Liver (tissue), 9 donors: ENCODE data around the gene ZNF566. TPM values are rescaled to one million over a fixed set of nuclear protein-coding genes. Genes with fewer than 3 reads are reported as not detected.

Experiments
- DNase-seq: peaks from one replicate; pipeline ENCODE4 v3.0.0-alpha.2; 2017; ENCODE audit warnings: low spot score
- H3K27ac ChIP-seq, 2 donors: one replicate each; pipeline ENCODE4 v1.7.0; 2013; ENCODE audit warnings: inconsistent platforms in 2 of 2, low read length in 2 of 2, control low read depth in 1 of 2, low read depth in 1 of 2, mild to moderate bottlenecking in 1 of 2
- H3K27me3 ChIP-seq, 4 donors: one replicate each; pipeline versions ENCODE4 v1.6.1 to v1.7.0; 2013; ENCODE audit warnings: low read length in 3 of 4, inconsistent platforms in 1 of 4, mild to moderate bottlenecking in 1 of 4, moderate library complexity in 1 of 4; ENCODE audit not compliant: control insufficient read depth in 4 of 4, insufficient read depth in 4 of 4
- H3K36me3 ChIP-seq, 4 donors: one replicate each; pipeline versions ENCODE4 v1.6.1 to v1.7.0; 2013; ENCODE audit warnings: low read length in 3 of 4, mild to moderate bottlenecking in 3 of 4, low read depth in 1 of 4, moderate library complexity in 1 of 4; ENCODE audit not compliant: control insufficient read depth in 4 of 4, insufficient read depth in 3 of 4
- H3K4me1 ChIP-seq, 4 donors: one replicate each; pipeline versions ENCODE4 v1.6.1 to v1.7.0; 2013; ENCODE audit warnings: low read length in 3 of 4, mild to moderate bottlenecking in 3 of 4, moderate library complexity in 1 of 4; ENCODE audit not compliant: control insufficient read depth in 4 of 4, insufficient read depth in 4 of 4
- H3K4me3 ChIP-seq, 3 donors: one replicate each; pipeline versions ENCODE4 v1.6.1 to v1.7.0; 2013; ENCODE audit warnings: low read length in 3 of 3, control low read depth in 1 of 3, low read depth in 1 of 3, mild to moderate bottlenecking in 1 of 3
- H3K9ac ChIP-seq, 2 donors: one replicate each; pipeline ENCODE4 v1.7.0; 2013; ENCODE audit warnings: low read length in 2 of 2, mild to moderate bottlenecking in 2 of 2, moderate library complexity in 2 of 2, control low read depth in 1 of 2, low read depth in 1 of 2
- H3K9me3 ChIP-seq, 4 donors: one replicate each; pipeline versions ENCODE4 v1.6.1 to v1.7.0; 2013; ENCODE audit warnings: low read length in 3 of 4; ENCODE audit not compliant: control insufficient read depth in 4 of 4
- FOXA1 ChIP-seq: IDR thresholded peaks from 2 replicates; pipeline ENCODE4 v1.6.1; 2016; ENCODE audit warnings: antibody characterized with exemption
- FOXA2 ChIP-seq: IDR thresholded peaks from 2 replicates; pipeline ENCODE4 v1.6.1; 2016; ENCODE audit warnings: antibody characterized with exemption
- GABPA ChIP-seq, 2 donors: IDR thresholded peaks in 1 of 2; conservative IDR thresholded peaks in 1 of 2; 2 replicates each; pipeline ENCODE4 v1.6.1; 2016; ENCODE audit warnings: antibody characterized with exemption in 2 of 2, mild to moderate bottlenecking in 1 of 2, moderate library complexity in 1 of 2
- JUND ChIP-seq, 2 donors: IDR thresholded peaks; 2 replicates each; pipeline ENCODE4 v1.6.1; 2016; ENCODE audit warnings: antibody characterized with exemption in 2 of 2
- NR2F2 ChIP-seq: IDR thresholded peaks from 2 replicates; pipeline ENCODE4 v1.6.1; 2016; ENCODE audit warnings: antibody characterized with exemption
- RAD21 ChIP-seq, 2 donors: IDR thresholded peaks; 2 replicates each; pipeline ENCODE4 v1.6.1; 2016; ENCODE audit warnings: antibody characterized with exemption in 2 of 2, mild to moderate bottlenecking in 2 of 2
- RXRA ChIP-seq, 2 donors: IDR thresholded peaks; 2 replicates each; pipeline ENCODE4 v1.6.1; 2017 to 2018; ENCODE audit warnings: antibody characterized with exemption in 2 of 2, mild to moderate bottlenecking in 1 of 2
- SP1 ChIP-seq: IDR thresholded peaks from 2 replicates; pipeline ENCODE4 v1.6.1; 2018; ENCODE audit warnings: antibody characterized with exemption, mild to moderate bottlenecking
- TAF1 ChIP-seq: conservative IDR thresholded peaks from 2 replicates; pipeline ENCODE4 v1.6.1; 2016; ENCODE audit warnings: antibody characterized with exemption, mild to moderate bottlenecking
- YY1 ChIP-seq: IDR thresholded peaks from 2 replicates; pipeline ENCODE4 v1.6.1; 2016; ENCODE audit warnings: antibody characterized with exemption, mild to moderate bottlenecking
- WGBS: extraction: QIAGEN DNeasy Blood & Tissue Kit; methylation state at CpG from one replicate; pipeline ENCODE4 v1.1.7; 2013; 5-methylcytosine and 5-hydroxymethylcytosine counted together
- polyA plus RNA-seq, 2 donors: library from polyadenylated mRNA; stranded (reverse) in 1 of 2; unstranded in 1 of 2; fragments of 200-250 nt in 1 of 2; fragments of >200 nt in 1 of 2; fragmentation: Nextera tagmentation in 1 of 2; extraction: Ambion mirVana in 1 of 2; gene quantifications; one replicate each; pipeline versions ENCODE4 v1.2.1 to v1.2.3, GENCODE V29; 2013 to 2015
- total RNA-seq, 2 donors: library from RNA; depleted of rRNA; stranded (reverse); fragments of >200 nt; gene quantifications; one replicate each; pipeline ENCODE4 v1.2.3, GENCODE V29; 2014
- TF ChIP-seq, protein P1 (sequence below): IDR thresholded peaks from 2 replicates; pipeline ENCODE4 v1.6.1; 2016; ENCODE audit warnings: antibody characterized with exemption, mild to moderate bottlenecking
- TF ChIP-seq, protein P2 (sequence below): IDR thresholded peaks from 2 replicates; pipeline ENCODE4 v1.6.1; 2016; ENCODE audit warnings: antibody characterized with exemption
- TF ChIP-seq, protein P3 (sequence below): fragments of 150-350 bp; IDR thresholded peaks from 2 replicates; pipeline ENCODE4 v1.5.1; 2017; ENCODE audit warnings: improper control_type of control experiment, low read depth, low read length; ENCODE audit not compliant: missing input control
- TF ChIP-seq, protein P4 (sequence below): IDR thresholded peaks from 2 replicates; pipeline ENCODE4 v1.6.1; 2016; ENCODE audit warnings: antibody characterized with exemption
- donor health status: healthy.
- donor health status: healthy.
- donor health status: healthy.
- donor health status: healthy.
- donor health status: healthy.

ZNF566 gene
- total and polyA plus RNA-seq, 4 donors = 1.5 to 11.1 (median 6.3) TPM

DNA sequence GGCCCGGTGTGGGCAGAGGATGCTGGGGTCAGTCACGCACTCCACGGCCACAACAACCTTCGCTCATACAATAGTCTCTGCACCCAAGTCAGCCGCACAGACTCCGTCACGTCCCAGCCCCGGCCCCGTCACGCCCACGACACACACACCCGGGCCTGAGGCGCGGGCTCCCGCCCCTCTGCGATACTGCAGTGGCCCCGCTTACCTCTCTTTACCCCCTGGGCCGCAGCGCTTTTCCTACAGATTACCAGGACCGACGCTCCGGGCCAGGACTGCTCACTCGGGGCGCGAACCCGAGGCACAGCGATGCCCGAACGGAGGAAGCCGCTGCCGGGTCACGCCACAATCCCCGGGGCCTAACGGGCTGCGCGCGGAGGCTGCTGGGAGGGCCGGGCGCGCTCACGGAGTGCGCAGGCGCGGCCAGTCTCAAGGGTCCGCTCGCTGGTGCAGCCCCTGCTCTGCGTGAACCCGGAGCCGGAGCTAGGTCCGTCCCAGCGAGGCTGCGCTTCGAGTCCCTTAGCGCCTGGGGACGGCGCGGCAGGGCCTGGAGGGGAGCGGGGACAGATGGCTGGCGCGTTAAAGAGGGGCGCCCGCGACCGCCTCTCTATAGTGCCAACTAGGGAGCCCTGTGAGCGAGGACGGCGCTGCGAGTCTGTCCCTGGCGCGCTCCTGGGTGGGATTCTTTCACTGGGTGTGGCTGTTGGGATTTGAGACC is 70.9 kb downstream of the ZNF566 start, which contains the start of gene ZFP82:
Gene ZFP82, minus strand, starts transcription at position 358 of the 715 bp plus-strand sequence. CDS start 8,855 bp downstream, outside the sequence.
- DNase-seq = peak; percentile 81
- peak within 1 kb of the TSS; percentile 70 to 78 for H3K27ac ChIP-seq
- peaks cover 0 to 5% (median 4%) of the 10 kb centered on the region in 4 donors for H3K4me1 ChIP-seq
- peaks cover 0 to 3% (median 0%) of the 10 kb centered on the region in 4 donors for H3K36me3 ChIP-seq
- peaks cover 0 to 5% (median 0%) of the 10 kb centered on the region in 4 donors for H3K27me3 ChIP-seq
- TF ChIP-seq RAD21 (IDR thresholded peaks at IDR 0.05) (peak in 1 of 2 donors; percentile 16), SP1 (no peak)
- 2% methylated on average over 70 of the region's 70 CpGs for WGBS
- H3K9ac ChIP-seq = peak within 1 kb of the TSS; percentile 29 to 47
- H3K4me3 ChIP-seq = peak within 1 kb of the TSS; percentile 55 to 73 (median 70)
- peaks cover 10 to 29% (median 17%) of the 10 kb centered on the region in 4 donors for H3K9me3 ChIP-seq

DNA sequence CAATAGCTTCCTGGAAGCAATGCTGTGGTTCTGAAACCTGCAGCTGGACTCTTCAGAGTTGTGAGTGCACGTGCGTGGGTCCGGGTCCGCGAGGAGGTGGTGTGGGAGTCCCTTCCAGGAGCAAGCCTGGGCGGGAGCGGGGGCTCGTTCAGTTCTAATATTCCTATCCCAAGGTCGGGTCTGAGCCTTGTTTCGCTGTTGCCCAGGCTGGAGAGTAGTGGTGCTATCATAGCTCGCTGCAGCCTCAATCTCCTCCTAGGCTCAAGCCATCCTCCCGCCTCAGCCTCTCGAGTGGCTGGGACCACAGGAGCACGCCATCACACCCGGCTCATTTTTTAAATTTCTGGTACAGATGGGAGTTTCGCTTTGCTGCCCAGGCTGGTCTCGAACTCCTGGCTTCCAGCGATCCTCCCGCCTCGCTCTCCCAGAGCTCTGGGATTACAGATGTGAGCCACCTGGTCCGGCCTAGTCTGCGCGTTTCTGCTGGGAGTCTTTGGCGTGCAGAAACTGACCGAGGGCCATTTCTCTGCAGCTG is 71.5 kb downstream of the ZNF566 start:
- Histone ChIP-seq H3K9ac (peak overlapping the region in 1 of 2 donors; percentile 19), H3K27me3 (peaks cover 0 to 5% (median 0%) of the 10 kb centered on the region in 4 donors), H3K27ac (peak overlapping the region; percentile 70 to 78), H3K9me3 (peaks cover 13 to 26% (median 17%) of the 10 kb centered on the region in 4 donors), H3K4me1 (peaks cover 0 to 5% (median 4%) of the 10 kb centered on the region in 4 donors), H3K4me3 (peak overlapping the region; percentile 55 to 73 (median 70)), H3K36me3 (peaks cover 0 to 3% (median 0%) of the 10 kb centered on the region in 4 donors)
- 38% methylated on average over 25 of the region's 25 CpGs for WGBS
- no peak for TF ChIP-seq TAF1
- TF ChIP-seq, protein P1, sequence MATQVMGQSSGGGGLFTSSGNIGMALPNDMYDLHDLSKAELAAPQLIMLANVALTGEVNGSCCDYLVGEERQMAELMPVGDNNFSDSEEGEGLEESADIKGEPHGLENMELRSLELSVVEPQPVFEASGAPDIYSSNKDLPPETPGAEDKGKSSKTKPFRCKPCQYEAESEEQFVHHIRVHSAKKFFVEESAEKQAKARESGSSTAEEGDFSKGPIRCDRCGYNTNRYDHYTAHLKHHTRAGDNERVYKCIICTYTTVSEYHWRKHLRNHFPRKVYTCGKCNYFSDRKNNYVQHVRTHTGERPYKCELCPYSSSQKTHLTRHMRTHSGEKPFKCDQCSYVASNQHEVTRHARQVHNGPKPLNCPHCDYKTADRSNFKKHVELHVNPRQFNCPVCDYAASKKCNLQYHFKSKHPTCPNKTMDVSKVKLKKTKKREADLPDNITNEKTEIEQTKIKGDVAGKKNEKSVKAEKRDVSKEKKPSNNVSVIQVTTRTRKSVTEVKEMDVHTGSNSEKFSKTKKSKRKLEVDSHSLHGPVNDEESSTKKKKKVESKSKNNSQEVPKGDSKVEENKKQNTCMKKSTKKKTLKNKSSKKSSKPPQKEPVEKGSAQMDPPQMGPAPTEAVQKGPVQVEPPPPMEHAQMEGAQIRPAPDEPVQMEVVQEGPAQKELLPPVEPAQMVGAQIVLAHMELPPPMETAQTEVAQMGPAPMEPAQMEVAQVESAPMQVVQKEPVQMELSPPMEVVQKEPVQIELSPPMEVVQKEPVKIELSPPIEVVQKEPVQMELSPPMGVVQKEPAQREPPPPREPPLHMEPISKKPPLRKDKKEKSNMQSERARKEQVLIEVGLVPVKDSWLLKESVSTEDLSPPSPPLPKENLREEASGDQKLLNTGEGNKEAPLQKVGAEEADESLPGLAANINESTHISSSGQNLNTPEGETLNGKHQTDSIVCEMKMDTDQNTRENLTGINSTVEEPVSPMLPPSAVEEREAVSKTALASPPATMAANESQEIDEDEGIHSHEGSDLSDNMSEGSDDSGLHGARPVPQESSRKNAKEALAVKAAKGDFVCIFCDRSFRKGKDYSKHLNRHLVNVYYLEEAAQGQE = no peak
- DNase-seq = no peak

DNA sequence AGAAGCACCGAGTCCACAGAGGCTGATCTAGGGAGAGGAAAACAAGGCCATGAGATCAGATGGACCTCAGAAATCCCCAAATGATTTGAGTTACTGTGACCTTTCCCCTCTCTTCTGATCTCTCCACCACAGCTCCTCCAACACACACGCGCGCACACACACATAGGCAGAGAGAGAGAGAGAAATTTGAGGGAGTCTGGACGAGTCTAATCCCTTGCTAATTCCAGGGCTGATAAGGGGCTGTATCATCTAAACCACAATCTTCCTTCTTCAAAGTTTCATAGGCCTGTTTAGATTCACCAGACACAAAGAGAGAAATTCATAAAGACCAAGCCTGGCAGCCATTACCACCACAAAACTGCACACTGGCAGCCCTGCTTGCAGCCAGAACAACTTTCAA is 79.5 kb downstream of the ZNF566 start:
- Histone ChIP-seq H3K4me3 (peak overlapping the region in 1 of 3 donors; percentile 46), H3K9ac (no peak overlapping the region), H3K4me1 (no peaks in the 10 kb centered on the region), H3K27ac (no peak overlapping the region), H3K27me3 (no peaks in the 10 kb centered on the region), H3K36me3 (peaks cover 0 to 18% (median 8%) of the 10 kb centered on the region in 4 donors), H3K9me3 (peaks cover 2 to 30% (median 16%) of the 10 kb centered on the region in 4 donors)
- no peak for DNase-seq
- WGBS = 92% methylated on average over 5 of the region's 5 CpGs
- TF ChIP-seq NR2F2 (no peak), RAD21 (IDR thresholded peaks at IDR 0.05) (no peak), JUND (IDR thresholded peaks at IDR 0.05) (no peak), SP1 (no peak), GABPA (IDR thresholded peaks at IDR 0.05 in 1 of 2, conservative IDR thresholded peaks at IDR 0.05 in 1 of 2) (no peak), RXRA (IDR thresholded peaks at IDR 0.05) (no peak), FOXA2 (no peak), YY1 (no peak), TAF1 (no peak), FOXA1 (no peak)
- TF ChIP-seq, protein P2, sequence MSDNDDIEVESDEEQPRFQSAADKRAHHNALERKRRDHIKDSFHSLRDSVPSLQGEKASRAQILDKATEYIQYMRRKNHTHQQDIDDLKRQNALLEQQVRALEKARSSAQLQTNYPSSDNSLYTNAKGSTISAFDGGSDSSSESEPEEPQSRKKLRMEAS = no peak
- TF ChIP-seq, protein P1 = no peak
- TF ChIP-seq, protein P3, sequence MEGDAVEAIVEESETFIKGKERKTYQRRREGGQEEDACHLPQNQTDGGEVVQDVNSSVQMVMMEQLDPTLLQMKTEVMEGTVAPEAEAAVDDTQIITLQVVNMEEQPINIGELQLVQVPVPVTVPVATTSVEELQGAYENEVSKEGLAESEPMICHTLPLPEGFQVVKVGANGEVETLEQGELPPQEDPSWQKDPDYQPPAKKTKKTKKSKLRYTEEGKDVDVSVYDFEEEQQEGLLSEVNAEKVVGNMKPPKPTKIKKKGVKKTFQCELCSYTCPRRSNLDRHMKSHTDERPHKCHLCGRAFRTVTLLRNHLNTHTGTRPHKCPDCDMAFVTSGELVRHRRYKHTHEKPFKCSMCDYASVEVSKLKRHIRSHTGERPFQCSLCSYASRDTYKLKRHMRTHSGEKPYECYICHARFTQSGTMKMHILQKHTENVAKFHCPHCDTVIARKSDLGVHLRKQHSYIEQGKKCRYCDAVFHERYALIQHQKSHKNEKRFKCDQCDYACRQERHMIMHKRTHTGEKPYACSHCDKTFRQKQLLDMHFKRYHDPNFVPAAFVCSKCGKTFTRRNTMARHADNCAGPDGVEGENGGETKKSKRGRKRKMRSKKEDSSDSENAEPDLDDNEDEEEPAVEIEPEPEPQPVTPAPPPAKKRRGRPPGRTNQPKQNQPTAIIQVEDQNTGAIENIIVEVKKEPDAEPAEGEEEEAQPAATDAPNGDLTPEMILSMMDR = no peak
- TF ChIP-seq, protein P4, sequence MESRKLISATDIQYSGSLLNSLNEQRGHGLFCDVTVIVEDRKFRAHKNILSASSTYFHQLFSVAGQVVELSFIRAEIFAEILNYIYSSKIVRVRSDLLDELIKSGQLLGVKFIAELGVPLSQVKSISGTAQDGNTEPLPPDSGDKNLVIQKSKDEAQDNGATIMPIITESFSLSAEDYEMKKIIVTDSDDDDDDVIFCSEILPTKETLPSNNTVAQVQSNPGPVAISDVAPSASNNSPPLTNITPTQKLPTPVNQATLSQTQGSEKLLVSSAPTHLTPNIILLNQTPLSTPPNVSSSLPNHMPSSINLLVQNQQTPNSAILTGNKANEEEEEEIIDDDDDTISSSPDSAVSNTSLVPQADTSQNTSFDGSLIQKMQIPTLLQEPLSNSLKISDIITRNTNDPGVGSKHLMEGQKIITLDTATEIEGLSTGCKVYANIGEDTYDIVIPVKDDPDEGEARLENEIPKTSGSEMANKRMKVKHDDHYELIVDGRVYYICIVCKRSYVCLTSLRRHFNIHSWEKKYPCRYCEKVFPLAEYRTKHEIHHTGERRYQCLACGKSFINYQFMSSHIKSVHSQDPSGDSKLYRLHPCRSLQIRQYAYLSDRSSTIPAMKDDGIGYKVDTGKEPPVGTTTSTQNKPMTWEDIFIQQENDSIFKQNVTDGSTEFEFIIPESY = no peak
